ENCODE results near the gene NFAM1.

GRCh38 chr22:42443240-42444076 is 11.3 kb upstream of the NFAM1 start:
- no peak for TF ChIP-seq CTCF (conservative IDR thresholded peaks at IDR 0.05 in 1 of 2, IDR thresholded peaks at IDR 0.05 in 1 of 2; ENCODE audit: extremely low read depth in 1 of 2, insufficient read depth in 1 of 2, low read depth in 1 of 2, low read length in 2 of 2)
- TF ChIP-seq EZH2 (IDR thresholded peaks at IDR 0.05; ENCODE audit: borderline replicate concordance, low read length) = no peak

Data from mammary epithelial cell (primary cell).